ENCODE data around the gene TMBIM6.

DNA sequence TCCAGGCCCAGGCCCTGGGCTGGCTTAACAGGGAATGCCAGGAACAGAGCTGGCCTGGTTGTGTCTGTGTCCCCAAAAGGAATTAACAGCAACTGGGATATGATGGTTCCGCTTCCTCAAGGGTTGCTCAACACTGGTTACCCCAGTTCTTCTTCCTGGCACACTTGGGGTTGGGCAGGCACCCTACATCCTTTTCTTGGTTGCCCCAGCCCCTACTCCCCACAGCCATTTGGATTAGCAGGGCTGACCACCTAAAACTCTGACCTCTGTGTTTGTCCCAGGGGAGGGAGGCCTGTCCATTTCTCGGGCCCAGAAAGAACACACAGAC, 56.1 kb downstream of the TMBIM6 start:
- TF ChIP-seq CTCF (IDR thresholded peaks at IDR 0.05; ENCODE audit: insufficient read depth, low read depth, low read length) (no peak), EZH2 (IDR thresholded peaks at IDR 0.05; ENCODE audit: insufficient read depth, low read length) (no peak)
